GM19324 (cell line): ENCODE measurements around the gene TBL2.
"Not testable (repeated sequence)": the region's sequence is repeated elsewhere in the genome, so short reads cannot be mapped to it uniquely, and the experiment has no call there.

Source experiments
- ATAC-seq: cut with Tn5 transposase; IDR thresholded peaks from one replicate; pipeline ENCODE4 v1.9.1; 2021; ENCODE audit warnings: mild to moderate bottlenecking, moderate library complexity; ENCODE audit not compliant: unreplicated experiment, low FRiP score

TBL2 gene

DNA sequence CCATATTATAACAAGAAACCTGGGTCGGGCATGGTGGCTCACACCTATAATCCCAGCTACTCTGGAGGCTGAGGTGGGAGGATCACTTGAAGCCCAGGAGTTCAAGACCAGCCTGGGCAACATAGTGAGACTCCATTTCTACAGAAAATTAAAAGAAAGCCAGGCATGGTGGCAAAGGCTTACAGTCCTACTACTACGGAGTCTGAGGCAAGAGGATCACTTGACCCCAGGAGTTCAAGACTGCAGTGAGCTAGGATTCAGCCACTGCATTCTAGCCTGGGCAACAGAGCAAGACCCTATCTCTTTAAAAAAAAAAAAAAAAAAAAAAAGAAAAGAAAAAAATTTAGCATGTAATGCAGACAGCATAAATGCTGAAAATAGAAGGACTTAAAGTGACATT is 39.9 kb downstream of the TBL2 start:
- ATAC-seq, result not testable (repeated sequence)

DNA sequence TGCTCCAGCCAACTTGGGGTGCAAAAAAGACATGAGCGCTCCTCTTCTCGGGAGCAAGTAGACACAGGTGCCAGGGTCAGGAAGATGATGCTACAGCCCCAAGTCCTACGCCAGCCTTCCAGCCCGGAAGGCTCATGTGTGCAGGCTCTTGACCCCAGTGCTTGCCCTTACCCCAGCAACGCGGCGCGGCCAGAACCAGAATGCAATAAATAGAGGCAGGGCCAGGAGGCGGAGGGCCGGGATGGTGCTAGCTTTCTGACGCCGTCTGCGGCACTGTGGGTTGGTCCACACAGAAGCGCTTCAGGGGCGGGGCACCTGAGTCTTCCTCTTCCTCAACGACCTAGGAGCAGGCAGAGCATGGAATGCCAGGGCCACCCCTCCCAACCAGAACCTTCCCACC is 41.3 kb downstream of the TBL2 start:
- no peak for ATAC-seq

DNA sequence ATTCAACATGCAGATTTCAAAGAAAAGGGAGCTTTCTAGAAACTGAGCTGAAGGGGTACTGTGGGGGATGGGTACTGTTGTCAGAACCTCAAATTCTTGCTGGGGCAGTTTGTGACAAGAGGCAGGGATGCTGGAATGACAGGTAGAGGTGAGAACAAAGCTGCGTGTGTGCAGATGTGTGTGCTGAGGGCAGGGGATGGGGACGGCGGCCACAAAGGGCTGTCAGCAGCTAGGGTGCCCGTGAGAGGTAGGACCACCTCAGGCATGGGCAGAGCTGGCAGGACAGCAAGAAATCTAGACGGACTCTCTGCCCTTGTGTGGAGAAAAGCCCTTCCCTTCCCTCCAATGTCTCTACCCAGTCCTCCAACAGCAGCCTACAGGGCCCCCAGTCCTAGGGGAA is 41.9 kb downstream of the TBL2 start:
- no peak for ATAC-seq

DNA sequence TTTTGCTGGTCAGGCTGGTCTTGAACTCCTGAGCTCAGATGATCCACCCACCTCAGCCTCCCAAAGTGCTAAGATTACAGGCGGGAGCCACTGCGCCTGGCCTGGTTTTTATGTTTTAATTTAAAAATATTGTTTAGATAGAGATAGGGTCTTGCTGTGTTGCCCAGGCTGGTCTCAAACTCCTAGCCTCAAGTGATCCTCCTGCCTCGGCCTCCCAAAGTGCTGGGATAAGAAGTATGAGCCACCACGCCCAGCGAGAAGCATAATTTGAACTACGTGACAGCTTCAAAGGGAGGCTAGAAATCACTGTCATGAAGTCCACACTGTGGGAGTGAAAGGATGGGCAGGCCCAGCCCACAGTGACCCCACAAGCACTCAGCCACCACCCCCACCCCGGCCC is 42.5 kb downstream of the TBL2 start:
- not testable (repeated sequence) for ATAC-seq

DNA sequence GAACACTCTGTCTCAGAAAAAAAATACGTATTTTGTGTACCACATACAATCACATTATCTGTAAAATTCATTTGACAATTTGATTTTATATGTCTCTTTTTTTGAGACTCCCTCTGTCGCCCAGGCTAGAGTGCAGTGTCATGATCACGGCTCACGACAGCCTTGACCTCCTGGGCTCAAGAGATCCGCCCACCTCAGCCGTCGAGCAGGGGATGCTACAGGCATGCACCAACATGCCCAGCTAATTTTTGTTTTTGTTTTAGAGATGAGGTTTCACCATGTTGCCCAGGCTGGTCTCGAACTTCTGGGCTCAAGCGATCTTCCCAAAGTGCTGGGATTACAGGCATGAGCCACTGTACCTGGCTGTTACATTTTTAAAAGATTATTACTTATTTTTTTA is 44.6 kb downstream of the TBL2 start:
- no peak for ATAC-seq

DNA sequence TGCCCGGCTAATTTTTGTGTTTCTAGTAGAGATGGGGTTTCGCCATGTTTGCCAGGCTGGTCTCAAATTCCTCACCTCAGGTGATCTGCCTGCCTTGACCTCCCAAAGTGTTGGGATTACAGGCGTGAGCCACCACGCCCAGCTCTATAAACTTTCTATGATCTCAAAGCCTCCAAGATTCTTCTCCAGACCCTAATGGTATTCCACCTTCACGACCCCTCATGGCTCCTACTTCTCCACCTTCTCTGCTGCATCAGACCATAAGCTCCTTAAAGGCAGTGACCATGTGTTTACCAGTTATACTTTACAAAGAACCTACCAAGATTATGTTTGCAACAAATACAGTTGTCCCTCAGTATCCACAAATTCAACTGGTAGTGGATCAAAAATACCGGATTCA is 46.2 kb downstream of the TBL2 start:
- no peak for ATAC-seq

DNA sequence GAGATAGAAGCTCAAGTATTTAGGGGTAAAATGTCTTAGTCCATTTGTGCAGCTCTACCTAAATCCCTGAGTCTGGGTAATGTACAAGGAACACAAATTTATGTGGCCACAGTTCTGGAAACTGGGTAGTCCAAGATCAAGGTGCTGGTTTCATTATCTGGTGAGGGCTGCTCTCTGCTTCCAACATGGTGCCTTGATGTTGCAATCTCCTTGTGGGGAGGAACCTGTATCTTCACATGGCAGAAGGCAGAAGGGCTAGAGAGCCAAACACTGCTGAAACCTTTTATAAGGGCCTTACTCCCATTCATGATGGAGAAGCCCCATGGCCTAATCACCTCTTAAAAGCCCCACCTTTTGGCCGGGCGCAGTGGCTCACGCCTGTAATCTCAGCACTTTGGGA is 47.6 kb downstream of the TBL2 start:
- no peak for ATAC-seq

DNA sequence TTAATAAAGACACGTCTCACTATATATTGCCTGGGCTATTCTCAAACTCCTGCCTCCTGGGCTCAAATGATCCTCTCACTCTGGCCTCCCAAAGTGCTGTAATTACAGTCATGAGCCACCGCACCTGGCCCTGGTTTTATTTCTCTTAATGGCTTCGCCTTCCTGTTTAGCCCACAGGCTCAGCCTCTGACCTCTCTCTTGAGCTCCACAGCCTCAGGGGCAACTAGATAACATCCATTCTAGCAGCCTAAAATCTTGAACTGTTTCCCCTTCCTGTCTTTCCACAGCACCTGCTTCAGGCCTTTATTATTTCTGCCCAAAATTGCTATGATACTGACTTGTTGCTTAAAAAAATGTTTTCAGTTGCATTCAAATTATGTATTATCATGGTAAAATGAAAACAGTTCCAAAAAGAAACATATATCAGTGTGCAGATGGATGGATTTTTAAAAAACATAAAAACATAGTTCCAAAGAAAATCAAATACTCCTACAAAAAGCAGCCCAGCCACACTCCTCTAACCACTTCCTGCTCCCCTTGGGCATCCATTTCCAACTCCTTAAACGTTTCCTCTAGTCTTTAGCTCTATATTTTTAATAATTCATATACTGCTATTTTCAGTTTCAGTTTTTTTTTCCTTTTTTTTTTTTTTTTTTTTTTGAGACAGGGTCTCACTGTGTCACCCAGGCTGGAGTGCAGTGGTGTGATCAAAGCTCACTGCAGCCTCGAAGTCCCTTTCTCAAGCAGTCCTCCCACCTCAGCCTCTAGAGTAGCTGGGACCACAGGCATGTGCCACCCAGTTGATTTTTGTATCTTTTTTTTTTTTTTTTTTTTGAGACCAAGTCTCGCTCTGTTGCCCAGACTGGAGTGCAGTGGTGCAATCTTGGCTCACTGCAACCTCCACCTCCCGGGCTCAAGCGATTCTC is 51.2 kb downstream of the TBL2 start:
- no peak for ATAC-seq

DNA sequence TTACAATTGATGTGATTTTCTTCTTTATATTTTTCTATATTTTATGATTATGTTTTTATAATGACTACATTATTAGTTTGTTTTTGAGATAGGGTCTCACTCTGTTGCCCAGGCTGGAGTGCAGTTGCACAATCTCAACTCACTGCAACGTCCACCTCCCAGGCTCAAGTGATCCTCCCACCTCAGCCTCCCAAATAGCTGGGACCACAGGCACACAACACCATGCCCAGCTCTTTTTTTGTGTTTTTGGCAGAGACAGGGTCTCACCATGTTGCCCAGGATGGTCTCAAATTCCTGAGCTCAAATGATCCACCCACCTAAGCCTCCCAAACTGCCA is 52.3 kb downstream of the TBL2 start:
- ATAC-seq, result not testable (repeated sequence)

DNA sequence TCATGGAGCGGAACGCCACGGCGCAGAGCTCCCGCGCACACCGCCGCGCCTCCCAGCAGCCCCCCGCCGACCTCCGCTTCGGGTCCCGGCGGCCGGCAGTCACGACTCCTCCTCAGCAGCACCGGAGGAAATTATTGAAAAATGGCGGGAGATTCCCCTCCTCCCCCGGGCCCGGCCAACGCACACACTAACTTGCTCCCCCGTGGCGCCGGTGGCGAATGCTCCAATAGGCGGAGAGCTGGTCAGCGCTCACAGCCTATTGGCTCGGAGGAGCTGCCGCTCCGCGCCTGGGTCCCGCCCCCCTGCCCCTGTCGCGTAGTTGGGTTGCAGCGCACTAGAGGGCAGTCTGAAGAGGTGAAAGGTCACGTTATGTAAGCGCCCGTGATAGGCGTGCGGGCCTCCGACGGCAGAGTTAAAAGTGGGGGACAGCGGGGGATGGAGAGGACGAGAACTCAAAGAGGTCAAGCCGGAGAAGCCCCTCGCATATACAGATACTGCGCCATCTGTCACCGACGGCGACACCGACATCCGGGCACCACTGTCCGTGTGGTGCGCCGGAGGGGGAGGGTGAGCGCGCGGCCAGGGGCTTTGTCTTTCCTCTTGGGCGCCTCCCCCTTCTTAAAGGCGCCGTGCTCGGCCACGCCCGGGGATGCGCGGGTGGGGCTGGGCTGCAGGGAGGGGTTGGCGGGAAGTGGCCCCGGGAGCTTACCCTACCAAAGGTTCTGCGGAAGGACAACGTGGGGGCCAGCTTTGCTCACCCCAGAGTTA is 56.1 kb downstream of the TBL2 start, which contains the start of gene BAZ1B:
BAZ1B (minus strand) TSS at position 189 of the 768 bp plus-strand sequence. CDS start 360 bp downstream, outside the sequence.
- peak; percentile 88 for ATAC-seq

DNA sequence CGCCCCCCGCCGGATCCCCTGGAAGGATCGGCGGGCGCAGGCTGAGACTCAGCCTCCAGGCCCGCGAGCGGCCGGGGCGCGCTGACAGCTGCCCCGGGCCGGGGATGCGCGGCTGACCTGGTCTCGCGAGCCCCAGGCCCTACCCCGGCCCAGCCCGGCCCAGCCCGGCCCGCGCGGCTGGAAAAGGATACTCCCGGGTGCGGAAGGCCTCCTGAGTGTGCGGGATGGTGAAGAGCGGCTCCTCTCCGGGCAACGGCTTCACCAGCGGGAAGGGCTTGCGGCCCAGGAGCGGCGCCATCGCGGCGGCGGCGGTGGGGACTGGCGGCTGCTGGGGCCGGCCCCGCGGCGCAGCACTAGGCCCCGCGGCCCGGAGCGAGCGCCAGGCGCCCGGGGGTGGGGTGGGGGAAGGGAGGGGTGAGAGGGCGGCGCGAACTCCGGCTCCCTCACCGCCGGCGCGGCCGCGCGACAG is 56.7 kb downstream of the TBL2 start:
- peak; percentile 54 for ATAC-seq

DNA sequence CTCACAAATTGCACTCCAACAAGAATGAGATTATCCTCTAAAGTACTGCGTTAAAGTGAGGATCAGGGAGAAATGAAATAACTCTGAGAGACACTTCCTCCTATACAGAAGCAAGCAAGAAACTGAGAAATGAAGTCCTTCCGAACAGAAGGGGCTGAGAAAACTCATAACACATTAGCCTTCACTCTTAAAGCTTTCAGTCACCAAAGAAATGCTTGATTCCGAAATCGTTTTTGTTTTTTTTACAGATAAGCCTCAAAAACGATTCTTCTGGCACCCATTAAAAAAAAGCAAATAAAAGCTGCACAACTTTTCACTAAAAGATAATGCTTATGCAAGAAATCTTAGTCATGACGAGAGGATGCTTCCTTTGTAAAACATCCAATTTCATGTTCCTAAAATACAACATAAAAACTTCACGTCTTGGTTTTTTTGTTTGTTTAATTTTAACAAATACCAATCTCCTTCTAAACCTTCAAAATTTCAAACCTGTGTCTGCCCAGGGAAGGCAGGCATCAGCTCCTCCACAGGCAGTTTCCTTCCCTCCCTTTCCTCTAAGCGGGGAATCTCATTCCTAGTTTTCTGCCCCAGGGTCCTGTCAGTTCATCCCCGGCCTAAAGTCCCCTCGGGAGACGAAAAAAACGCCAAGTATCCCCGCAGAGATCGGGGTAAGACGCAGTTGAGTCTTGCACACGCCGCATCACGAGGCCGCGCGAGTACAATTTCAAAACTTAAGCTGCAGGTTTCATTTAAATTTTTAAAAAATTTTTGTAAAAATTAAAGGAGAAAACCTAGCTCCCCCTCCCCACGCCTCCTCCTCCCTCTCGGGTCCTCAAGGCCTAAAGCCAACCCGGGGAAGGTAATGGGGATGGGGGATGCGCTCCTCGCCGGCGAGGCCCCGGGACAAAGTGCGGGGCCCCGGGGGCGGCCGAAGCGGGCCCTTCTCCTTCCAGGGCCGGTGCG is 57.4 kb downstream of the TBL2 start:
- no peak for ATAC-seq

DNA sequence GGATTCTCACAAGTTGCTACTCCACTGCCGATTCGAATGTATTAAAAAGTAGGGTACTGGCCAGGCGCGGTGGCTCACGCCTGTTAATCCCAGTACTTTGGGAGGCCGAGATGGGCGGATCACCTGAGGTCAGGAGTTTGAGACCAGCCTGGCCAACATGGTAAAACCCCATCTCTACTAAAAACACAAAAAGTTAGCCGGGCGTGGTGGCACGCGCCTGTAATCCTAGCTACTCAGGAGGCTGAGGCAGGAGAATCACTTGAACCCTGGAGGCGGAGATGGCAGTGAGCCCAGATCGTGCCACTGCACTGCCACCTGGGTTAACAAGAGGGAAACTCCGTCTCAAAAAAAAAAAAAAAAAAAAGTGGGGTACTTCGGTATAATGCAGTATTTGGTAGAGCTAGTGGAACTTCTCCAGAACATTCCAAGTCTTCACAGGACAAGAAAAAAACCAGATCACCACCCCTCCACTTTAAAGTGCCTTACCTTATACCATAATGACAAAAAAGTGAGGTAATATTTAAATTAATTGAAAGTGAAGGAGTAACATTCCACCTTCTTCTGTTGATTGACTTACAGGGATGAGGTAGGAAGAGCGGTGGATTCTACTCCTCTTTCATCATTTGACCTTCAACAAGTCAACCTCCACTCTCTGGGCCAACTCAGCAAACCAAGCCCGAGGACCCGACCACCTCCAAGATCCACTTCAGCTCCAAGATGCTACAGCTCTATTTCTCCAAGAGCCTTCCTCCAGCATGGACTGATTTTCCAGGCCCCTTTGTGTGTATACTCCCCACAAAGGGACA is 58.3 kb downstream of the TBL2 start:
- ATAC-seq, result no peak

DNA sequence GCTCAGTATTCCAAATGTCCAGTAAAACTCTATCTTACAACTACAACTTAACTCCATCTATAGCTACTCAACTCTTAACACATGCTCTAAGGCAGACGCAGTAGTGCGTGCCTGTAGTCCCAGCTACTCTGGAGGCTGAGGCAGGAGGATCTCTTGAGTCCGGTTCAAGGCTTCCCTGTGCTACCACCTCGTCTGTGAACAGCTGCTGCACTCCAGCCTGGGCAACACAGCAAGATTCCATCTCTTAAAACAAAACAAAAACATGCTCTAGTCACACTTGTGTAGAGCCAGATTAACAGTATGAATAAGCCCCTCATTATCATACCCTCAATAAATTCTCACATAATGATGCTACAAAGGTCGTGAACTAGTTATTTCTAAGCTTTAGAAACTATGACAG is 59.9 kb downstream of the TBL2 start:
- ATAC-seq, result no peak
